ENCODE data around the gene INSL3.
A peak's percentile ranks its signal among the peaks of the same experiment; 100 is the strongest.

INSL3 gene

DNA sequence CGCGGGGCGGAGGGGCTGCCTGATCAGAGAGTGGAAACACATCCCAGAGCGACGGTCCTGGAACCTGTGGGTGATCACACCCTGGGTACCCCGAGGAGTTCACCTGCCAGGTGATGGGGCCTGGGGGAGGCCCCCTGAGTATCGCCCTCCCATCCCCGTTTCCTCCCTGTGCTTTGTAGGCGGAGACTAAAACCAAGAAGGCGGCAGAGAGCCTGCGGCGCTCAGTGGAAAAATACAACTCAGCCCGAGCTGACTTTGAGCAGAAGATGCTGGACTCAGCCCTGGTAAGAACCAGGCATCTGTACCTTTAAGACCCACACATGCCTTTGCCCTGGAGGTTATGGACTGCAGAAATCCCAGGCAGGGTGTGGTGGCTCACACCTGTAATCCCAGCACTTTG lies 50.7 kb downstream of the INSL3 start:
- no peak overlapping the region for H3K4me3 ChIP-seq (ENCODE audit: low read depth, low read length)
- TF ChIP-seq, protein P1, sequence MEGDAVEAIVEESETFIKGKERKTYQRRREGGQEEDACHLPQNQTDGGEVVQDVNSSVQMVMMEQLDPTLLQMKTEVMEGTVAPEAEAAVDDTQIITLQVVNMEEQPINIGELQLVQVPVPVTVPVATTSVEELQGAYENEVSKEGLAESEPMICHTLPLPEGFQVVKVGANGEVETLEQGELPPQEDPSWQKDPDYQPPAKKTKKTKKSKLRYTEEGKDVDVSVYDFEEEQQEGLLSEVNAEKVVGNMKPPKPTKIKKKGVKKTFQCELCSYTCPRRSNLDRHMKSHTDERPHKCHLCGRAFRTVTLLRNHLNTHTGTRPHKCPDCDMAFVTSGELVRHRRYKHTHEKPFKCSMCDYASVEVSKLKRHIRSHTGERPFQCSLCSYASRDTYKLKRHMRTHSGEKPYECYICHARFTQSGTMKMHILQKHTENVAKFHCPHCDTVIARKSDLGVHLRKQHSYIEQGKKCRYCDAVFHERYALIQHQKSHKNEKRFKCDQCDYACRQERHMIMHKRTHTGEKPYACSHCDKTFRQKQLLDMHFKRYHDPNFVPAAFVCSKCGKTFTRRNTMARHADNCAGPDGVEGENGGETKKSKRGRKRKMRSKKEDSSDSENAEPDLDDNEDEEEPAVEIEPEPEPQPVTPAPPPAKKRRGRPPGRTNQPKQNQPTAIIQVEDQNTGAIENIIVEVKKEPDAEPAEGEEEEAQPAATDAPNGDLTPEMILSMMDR (conservative IDR thresholded peaks at IDR 0.05; ENCODE audit: low read depth, low read length): no peak
- no peak for DNase-seq (ENCODE audit: low read depth)

DNA sequence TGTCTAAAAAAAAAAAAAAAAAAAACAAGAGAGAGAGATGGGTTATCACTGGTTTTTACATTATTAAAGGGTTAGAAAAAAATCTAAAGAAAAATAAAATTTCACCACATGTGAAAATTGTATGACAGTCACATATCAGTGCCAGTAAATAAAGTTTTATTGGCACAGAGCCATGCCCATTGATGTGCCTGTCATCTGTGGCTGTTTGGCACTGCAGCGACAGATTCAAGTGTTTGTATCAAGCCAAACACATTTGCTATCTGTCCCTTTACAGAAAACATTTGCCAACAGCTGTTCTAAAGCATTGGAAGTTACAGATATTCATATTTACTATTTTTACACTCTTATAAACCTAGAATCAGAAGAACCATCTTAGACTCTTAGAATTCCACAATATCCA lies 53.8 kb downstream of the INSL3 start:
- no peak overlapping the region for H3K4me3 ChIP-seq (ENCODE audit: low read depth, low read length)
- DNase-seq (ENCODE audit: low read depth): no peak
- TF ChIP-seq, protein P1 (conservative IDR thresholded peaks at IDR 0.05; ENCODE audit: low read depth, low read length): no peak

DNA sequence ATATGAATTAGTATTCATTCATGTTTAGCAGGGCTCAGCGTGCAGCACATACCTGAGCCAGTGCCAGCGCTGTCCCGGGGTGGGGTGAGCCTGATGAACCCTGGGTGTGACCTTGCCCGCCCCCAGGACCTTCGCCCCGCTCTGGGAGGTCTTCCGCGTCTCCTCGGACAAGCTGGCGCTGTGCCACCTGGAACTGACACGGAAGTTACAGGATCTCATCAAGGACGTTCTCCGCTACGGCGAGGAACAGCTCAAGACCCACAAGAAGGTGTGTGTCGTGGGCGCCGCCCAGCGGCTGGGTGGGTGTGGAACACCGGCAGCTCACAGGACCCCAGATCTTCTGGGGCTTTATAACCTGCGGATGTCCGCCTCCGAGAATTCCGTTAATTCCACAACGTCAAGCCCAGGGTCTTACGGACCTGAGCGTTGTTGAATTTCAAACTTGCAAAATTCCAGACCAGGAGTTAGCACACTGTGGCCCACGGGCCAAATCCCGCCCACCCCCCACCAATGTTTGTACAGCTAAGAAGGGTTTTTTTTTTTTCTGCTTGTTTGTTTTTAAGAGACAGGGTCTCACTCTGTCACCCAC lies 54.7 kb downstream of the INSL3 start:
- TF ChIP-seq, protein P1 (conservative IDR thresholded peaks at IDR 0.05; ENCODE audit: low read depth, low read length): peak; percentile 98
- H3K4me3 ChIP-seq (ENCODE audit: low read depth, low read length): peak overlapping the region; percentile 39
- peak; percentile 91 for DNase-seq (ENCODE audit: low read depth)

Data from choroid plexus epithelial cell (primary cell).